MM.1S (cell line): ENCODE measurements around the gene NHSL2.

Experiments used
- CTCF ChIP-seq: fragments of 300-600 bp; sonication (generic); IDR thresholded peaks from 2 replicates; pipeline ENCODE4 v1.5.1; 2016; ENCODE audit warnings: antibody characterized with exemption, low read length, mixed read lengths
- EZH2 ChIP-seq: fragments of 300-600 bp; sonication (generic); optimal IDR thresholded peaks from 2 replicates; pipeline ENCODE3; 2017; ENCODE audit warnings: low read depth, mild to moderate bottlenecking, antibody characterized with exemption, low read length, mixed read lengths
- EZH2phosphoT487 ChIP-seq: fragments of 300-600 bp; sonication (generic); IDR thresholded peaks from 2 replicates; pipeline ENCODE4 v1.6.1; 2018; ENCODE audit warnings: antibody characterized with exemption, low read length

DNA sequence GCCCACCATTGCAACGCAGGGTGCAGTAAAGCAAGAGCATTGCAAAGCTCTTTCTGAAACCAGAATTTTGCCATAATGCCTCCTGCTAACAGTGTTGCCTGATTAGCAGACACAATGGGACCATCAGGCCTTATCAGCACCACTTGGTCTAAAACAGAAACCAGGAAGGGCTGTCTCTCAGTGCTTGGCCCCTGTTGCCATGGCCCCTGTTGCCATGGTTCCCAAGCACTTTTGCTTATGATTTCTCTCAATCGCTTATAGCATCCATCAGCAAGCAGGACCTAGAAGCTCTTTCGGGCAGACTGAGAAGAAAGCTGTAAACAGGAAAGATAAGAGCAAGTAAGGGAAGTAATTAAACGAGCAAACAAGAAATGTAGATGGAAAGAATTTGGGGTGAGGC lies 184.2 kb downstream of the NHSL2 start:
- TF ChIP-seq CTCF, result no peak
- no peak for TF ChIP-seq EZH2
- TF ChIP-seq EZH2phosphoT487, result no peak
